ENCODE results near the gene SUSD2. TPM values are rescaled to one million over a fixed set of nuclear protein-coding genes. Genes with fewer than 3 reads are reported as not detected.
"Not testable (repeated sequence)": the region's sequence is repeated elsewhere in the genome, so short reads cannot be mapped to it uniquely, and the experiment has no call there.

SUSD2 gene
- polyA plus RNA-seq, 1 donor (not counting 4 experiments of a cell fraction or from before 2014, with no cell fraction given): 0.01 TPM

GRCh38 chr22:24205438-24206195, 24.3 kb downstream of the SUSD2 start:
- H3K4me2 ChIP-seq (ENCODE audit: control insufficient read depth, extremely low read depth, insufficient read depth, low read depth, low read length): no peak overlapping the region
- peaks cover 28% of the 10 kb centered on the region for H3K4me1 ChIP-seq (ENCODE audit: control insufficient read depth, extremely low read depth, insufficient read depth, low read length)
- H3K79me2 ChIP-seq (ENCODE audit: control insufficient read depth, insufficient read depth, low read length): no peaks in the 10 kb centered on the region
- no peak for DNase-seq (ENCODE audit: low read depth, low spot score)
- H3K9ac ChIP-seq (ENCODE audit: control insufficient read depth, extremely low read depth, insufficient read depth, low read length): no peak overlapping the region
- no peaks in the 10 kb centered on the region for H3K36me3 ChIP-seq (ENCODE audit: control insufficient read depth in 2 of 2, extremely low read depth in 1 of 2, insufficient read depth in 2 of 2, low read length in 2 of 2)
- H4K20me1 ChIP-seq (ENCODE audit: control insufficient read depth, extremely low read depth, insufficient read depth, low read length): no peaks in the 10 kb centered on the region
- H3K9me3 ChIP-seq (ENCODE audit: control insufficient read depth, low read depth, low read length): no peaks in the 10 kb centered on the region
- no peak overlapping the region for H2AFZ ChIP-seq (ENCODE audit: control insufficient read depth, low read length)
- no peak overlapping the region for H3K27ac ChIP-seq (ENCODE audit: control insufficient read depth, insufficient read depth, low read length)
- TF ChIP-seq CTCF (optimal IDR thresholded peaks at IDR 0.05 in 1 of 3, IDR thresholded peaks at IDR 0.05 in 1 of 3, conservative IDR thresholded peaks at IDR 0.05 in 1 of 3; ENCODE audit: extremely low read depth in 1 of 3, insufficient read depth in 2 of 3, low read length in 3 of 3) (peak in 1 of 3 experiments; percentile 2), EZH2 (IDR thresholded peaks at IDR 0.05; ENCODE audit: low read length) (no peak)
- no peak for FAIRE-seq
- no peak overlapping the region for H3K4me3 ChIP-seq (ENCODE audit: control insufficient read depth in 2 of 3, extremely low read depth in 1 of 3, insufficient read depth in 2 of 3, low read depth in 1 of 3, low read length in 3 of 3)
- dilution Hi-C loops (cut with MboI; ENCODE audit: extremely low pct_ligation_motif_present, low sequenced_read_pairs): no loop called here
- H3K9me1 ChIP-seq (ENCODE audit: control insufficient read depth, extremely low read depth, insufficient read depth, low read length): no peaks in the 10 kb centered on the region
- no peaks in the 10 kb centered on the region for H3K27me3 ChIP-seq (ENCODE audit: control insufficient read depth, extremely low read depth, insufficient read depth, low read length)

- H3K4me1 ChIP-seq (ENCODE audit: control insufficient read depth, extremely low read depth, insufficient read depth, low read length): peaks cover 26% of the 10 kb centered on the region
- H3K27me3 ChIP-seq (ENCODE audit: control insufficient read depth, extremely low read depth, insufficient read depth, low read length); DNase-seq (ENCODE audit: low read depth, low spot score); H3K4me3 ChIP-seq (ENCODE audit: control insufficient read depth in 2 of 3, extremely low read depth in 1 of 3, insufficient read depth in 2 of 3, low read depth in 1 of 3, low read length in 3 of 3); H3K79me2 ChIP-seq (ENCODE audit: control insufficient read depth, insufficient read depth, low read length); H4K20me1 ChIP-seq (ENCODE audit: control insufficient read depth, extremely low read depth, insufficient read depth, low read length); H3K9ac ChIP-seq (ENCODE audit: control insufficient read depth, extremely low read depth, insufficient read depth, low read length); FAIRE-seq; H3K9me3 ChIP-seq (ENCODE audit: control insufficient read depth, low read depth, low read length); dilution Hi-C loops (cut with MboI; ENCODE audit: extremely low pct_ligation_motif_present, low sequenced_read_pairs); H3K9me1 ChIP-seq (ENCODE audit: control insufficient read depth, extremely low read depth, insufficient read depth, low read length); H3K36me3 ChIP-seq (ENCODE audit: control insufficient read depth in 2 of 2, extremely low read depth in 1 of 2, insufficient read depth in 2 of 2, low read length in 2 of 2): not testable (repeated sequence)
- peak overlapping the region; percentile 58 for H3K4me2 ChIP-seq (ENCODE audit: control insufficient read depth, extremely low read depth, insufficient read depth, low read depth, low read length)
- peak overlapping the region; percentile 37 for H2AFZ ChIP-seq (ENCODE audit: control insufficient read depth, low read length)
- H3K27ac ChIP-seq (ENCODE audit: control insufficient read depth, insufficient read depth, low read length): peak overlapping the region; percentile 67
These were observed 25.4 kb downstream of the SUSD2 start for GRCh38 chr22:24206460-24207263.

All from keratinocyte (primary cell).